ENCODE results near the gene CCDC142. TPM values are rescaled to one million over a fixed set of nuclear protein-coding genes. Genes with fewer than 3 reads are reported as not detected.

Gene CCDC142
- total RNA-seq, 6 experiments from 2014 or later: 5.9 to 15.4 (median 11.2) TPM

DNA sequence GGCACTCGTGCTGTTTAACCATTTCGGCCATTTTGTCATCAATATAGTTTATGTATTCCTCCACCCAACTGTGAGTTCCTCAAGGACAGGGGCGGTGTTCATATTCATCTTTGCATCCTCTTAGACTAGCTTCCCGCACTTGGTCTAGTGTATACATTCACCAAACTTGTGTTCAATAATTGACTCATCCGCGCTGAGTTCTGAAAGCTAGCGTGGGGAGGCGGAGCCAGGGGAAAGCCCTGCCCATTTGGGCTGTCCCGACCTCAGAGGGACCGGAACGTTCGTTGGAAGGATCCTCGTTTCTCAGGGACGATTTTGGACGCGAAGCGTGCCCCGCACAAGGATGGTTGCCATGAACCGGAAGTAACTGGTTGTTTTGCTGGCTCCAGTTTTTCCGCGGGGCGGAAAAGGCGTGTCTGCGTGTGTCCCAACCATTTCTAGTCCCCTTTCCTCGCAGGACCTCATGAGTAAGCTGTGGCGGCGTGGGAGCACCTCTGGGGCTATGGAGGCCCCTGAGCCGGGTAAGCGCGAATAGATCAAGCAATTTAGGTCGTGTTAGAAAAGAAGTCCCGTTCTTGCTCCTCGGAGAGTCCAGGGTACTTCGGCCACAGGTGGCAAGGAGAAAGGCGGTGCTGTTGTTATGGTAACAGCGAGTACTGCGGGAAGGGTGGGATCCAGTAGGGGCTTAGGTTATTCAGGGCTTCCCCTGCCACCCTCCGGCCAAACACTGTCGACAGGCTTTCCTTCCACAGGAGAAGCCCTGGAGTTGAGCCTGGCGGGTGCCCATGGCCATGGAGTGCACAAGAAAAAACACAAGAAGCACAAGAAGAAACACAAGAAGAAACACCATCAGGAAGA is 27.9 kb downstream of the CCDC142 start, which contains the start of gene INO80B:
INO80B (plus strand) TSS at position 434 of the 858 bp plus-strand sequence; CDS start at position 464, 30 bp downstream.
- Histone ChIP-seq H3K4me1 (peaks cover 0 to 22% (median 4%) of the 10 kb centered on the region in 4 donors), H3K9me3 (no peaks in the 10 kb centered on the region), H3K27ac (peak within 1 kb of the TSS in 2 of 3 donors; percentile 44 to 50), H3K4me3 (peak within 1 kb of the TSS; percentile 62 to 82 (median 73)), H3K36me3 (no peaks in the 10 kb centered on the region), H3K27me3 (no peaks in the 10 kb centered on the region)
- TF ChIP-seq POLR2A (IDR thresholded peaks at IDR 0.05): no peak
- TF ChIP-seq, protein P1, sequence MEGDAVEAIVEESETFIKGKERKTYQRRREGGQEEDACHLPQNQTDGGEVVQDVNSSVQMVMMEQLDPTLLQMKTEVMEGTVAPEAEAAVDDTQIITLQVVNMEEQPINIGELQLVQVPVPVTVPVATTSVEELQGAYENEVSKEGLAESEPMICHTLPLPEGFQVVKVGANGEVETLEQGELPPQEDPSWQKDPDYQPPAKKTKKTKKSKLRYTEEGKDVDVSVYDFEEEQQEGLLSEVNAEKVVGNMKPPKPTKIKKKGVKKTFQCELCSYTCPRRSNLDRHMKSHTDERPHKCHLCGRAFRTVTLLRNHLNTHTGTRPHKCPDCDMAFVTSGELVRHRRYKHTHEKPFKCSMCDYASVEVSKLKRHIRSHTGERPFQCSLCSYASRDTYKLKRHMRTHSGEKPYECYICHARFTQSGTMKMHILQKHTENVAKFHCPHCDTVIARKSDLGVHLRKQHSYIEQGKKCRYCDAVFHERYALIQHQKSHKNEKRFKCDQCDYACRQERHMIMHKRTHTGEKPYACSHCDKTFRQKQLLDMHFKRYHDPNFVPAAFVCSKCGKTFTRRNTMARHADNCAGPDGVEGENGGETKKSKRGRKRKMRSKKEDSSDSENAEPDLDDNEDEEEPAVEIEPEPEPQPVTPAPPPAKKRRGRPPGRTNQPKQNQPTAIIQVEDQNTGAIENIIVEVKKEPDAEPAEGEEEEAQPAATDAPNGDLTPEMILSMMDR (IDR thresholded peaks at IDR 0.05): no peak
- intact Hi-C loops (cut with DNase I): no loop called here
- peak; percentile 76 to 77 (median 77) for ATAC-seq
- DNase-seq: peak; percentile 92 to 96 (median 96)
- WGBS (ENCODE audit: insufficient coverage, low coverage, low lambda C conversion rate, missing lambda C conversion rate): under 1% methylated on average over 40 of the region's 40 CpGs

DNA sequence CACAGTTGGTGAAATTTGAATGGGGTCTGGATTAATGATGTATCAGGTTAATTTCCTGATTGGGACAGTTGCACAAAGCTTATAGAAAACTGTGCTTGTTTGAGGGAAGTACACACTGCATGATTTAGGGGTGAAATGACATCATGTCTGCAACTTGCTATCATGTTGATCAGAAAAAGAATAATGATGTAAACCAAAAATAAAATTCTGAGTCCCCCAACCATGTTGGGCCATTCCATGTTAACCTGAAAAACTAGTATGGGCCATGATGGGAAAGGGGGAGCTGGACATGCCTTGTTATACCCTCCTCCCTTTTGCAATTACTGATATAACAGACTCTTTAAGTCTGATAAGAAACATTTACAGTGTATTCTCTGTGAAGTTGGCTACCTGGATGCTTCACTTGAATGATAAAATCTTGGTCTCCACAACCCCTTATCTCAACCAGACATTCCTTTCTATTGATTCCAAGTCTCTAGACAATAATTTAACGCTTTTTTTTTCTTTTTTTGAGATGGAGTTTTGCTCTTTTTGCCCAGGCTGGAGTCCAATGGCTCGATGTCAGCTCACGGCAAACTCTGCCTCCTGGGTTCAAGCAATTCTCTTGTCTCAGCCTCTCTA is 32.1 kb downstream of the CCDC142 start:
- ATAC-seq (no peak), DNase-seq (no peak)
- H3K27me3 ChIP-seq: no peaks in the 10 kb centered on the region
- intact Hi-C loops (cut with DNase I): no loop called here
- no peak for TF ChIP-seq POLR2A (IDR thresholded peaks at IDR 0.05)
- TF ChIP-seq, protein P1 (IDR thresholded peaks at IDR 0.05): no peak
- H3K9me3 ChIP-seq: no peaks in the 10 kb centered on the region
- H3K4me1 ChIP-seq: peaks cover 0 to 30% (median 10%) of the 10 kb centered on the region in 4 donors
- no peak overlapping the region for H3K4me3 ChIP-seq
- 100% methylated on average over 2 of the region's 3 CpGs for WGBS (ENCODE audit: insufficient coverage, low coverage, low lambda C conversion rate, missing lambda C conversion rate)
- H3K27ac ChIP-seq: no peak overlapping the region
- H3K36me3 ChIP-seq: no peaks in the 10 kb centered on the region

DNA sequence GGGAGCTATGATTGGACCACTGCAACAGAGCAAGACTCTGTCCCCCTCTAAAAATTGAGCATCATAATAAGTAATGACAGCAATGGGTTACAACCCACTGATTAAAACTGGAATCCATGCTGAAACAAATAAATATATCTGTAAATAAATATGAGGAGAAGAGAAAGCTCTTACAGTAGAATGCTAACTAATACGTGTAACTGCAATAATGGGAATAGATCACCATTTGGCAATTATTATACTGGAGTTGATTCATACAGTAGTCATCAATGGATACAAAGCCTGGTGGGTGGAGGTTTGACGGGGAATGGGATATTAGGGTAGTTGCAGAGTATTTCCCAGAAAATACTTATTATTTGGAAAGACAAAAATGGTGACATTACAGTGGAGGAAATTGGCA is 34.0 kb downstream of the CCDC142 start:
- H3K9me3 ChIP-seq: no peaks in the 10 kb centered on the region
- peaks cover 0 to 43% (median 19%) of the 10 kb centered on the region in 4 donors for H3K4me1 ChIP-seq
- WGBS (ENCODE audit: insufficient coverage, low coverage, low lambda C conversion rate, missing lambda C conversion rate): 90% methylated on average over 2 of the region's 2 CpGs
- H3K27ac ChIP-seq: no peak overlapping the region
- TF ChIP-seq, protein P1 (IDR thresholded peaks at IDR 0.05): no peak
- TF ChIP-seq POLR2A (IDR thresholded peaks at IDR 0.05): no peak
- no peak overlapping the region for H3K4me3 ChIP-seq
- no peaks in the 10 kb centered on the region for H3K36me3 ChIP-seq
- H3K27me3 ChIP-seq: no peaks in the 10 kb centered on the region
- intact Hi-C loops (cut with DNase I): no loop called here
- no peak for DNase-seq
- no peak for ATAC-seq

DNA sequence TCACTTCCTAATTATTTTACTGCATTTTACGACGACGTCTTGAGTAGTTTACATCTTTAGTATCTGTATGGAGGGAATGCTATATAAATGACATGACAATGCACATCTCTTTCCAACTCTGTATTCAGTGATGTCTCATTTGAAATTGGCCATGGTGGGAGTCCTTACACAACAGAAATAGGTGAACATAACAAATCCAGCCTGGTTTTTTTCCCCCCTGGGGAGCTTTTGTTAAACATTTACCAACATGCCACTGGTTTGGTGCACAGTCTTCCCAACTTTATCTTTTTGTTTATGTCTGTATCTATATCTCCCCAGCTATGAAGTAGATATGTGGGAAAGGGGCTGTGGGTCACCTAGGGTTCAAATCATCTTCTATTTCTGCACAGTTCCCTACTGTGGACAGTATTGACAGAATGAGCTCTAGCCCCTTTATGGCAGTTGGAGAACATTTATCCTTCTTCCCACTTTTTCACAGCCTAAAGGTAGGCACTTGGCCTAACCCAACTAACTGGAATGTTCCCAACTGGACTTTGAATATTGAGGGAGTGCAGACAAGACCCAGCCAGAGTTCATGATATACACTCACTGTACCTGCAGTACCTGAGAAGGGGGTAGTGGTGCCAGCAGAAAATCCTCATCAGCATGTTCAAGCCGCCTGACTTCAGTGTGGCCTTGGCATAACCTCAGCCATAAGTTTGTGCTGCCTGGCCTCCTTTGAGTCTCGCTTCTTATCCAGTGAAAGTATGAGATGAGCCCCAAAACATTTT is 35.4 kb downstream of the CCDC142 start:
- peaks cover 0 to 57% (median 24%) of the 10 kb centered on the region in 4 donors for H3K4me1 ChIP-seq
- intact Hi-C loops (cut with DNase I): no loop called here
- no peaks in the 10 kb centered on the region for H3K9me3 ChIP-seq
- H3K36me3 ChIP-seq: no peaks in the 10 kb centered on the region
- peak; percentile 71 to 89 (median 80) for ATAC-seq
- peak overlapping the region; percentile 43 to 94 (median 51) for H3K27ac ChIP-seq
- no peaks in the 10 kb centered on the region for H3K27me3 ChIP-seq
- DNase-seq: peak in 1 of 3 donors; percentile 76
- TF ChIP-seq POLR2A (IDR thresholded peaks at IDR 0.05): no peak
- TF ChIP-seq, protein P1 (IDR thresholded peaks at IDR 0.05): no peak
- 31% methylated on average over 5 of the region's 5 CpGs for WGBS (ENCODE audit: insufficient coverage, low coverage, low lambda C conversion rate, missing lambda C conversion rate)
- peak overlapping the region in 1 of 3 donors; percentile 2 for H3K4me3 ChIP-seq
